Mesendoderm (in vitro differentiated cells): ENCODE results near the gene AKR1B1. TPM values are rescaled to one million over a fixed set of nuclear protein-coding genes. Genes with fewer than 3 reads are reported as not detected.
A peak's percentile ranks its signal among the peaks of the same experiment; 100 is the strongest.

Experiments
- DNase-seq: peaks from one replicate; pipeline ENCODE4 v3.0.0; 2013
- H2AK5ac ChIP-seq: 2 replicates; pipeline ENCODE4 v1.6.1; 2013; ENCODE audit warnings: low read length, inconsistent platforms
- H2BK120ac ChIP-seq: 2 replicates; pipeline ENCODE4 v1.6.1; 2013; ENCODE audit warnings: low read depth, mild to moderate bottlenecking, low read length, moderate library complexity, mixed read lengths
- H2BK15ac ChIP-seq: replicated peaks from 2 replicates; pipeline ENCODE4 v1.6.1; 2013; ENCODE audit warnings: low read depth, mild to moderate bottlenecking, moderate library complexity
- H2BK5ac ChIP-seq: 2 replicates; pipeline ENCODE4 v1.6.1; 2013; ENCODE audit warnings: low read length, inconsistent platforms
- H3K18ac ChIP-seq: 2 replicates; pipeline ENCODE4 v1.6.1; 2013; ENCODE audit warnings: mild to moderate bottlenecking, low read length, mixed read lengths
- H3K23ac ChIP-seq: one replicate; pipeline ENCODE4 v1.6.1; 2013; ENCODE audit warnings: low read length
- H3K27ac ChIP-seq: 2 replicates; pipeline ENCODE4 v1.5.1; 2013; ENCODE audit warnings: low read depth, mild to moderate bottlenecking, inconsistent platforms, low read length, moderate library complexity
- H3K27me3 ChIP-seq: 2 replicates; pipeline ENCODE4 v1.6.1; 2013; ENCODE audit warnings: low read length, control low read depth, mild to moderate bottlenecking, inconsistent platforms; ENCODE audit not compliant: insufficient read depth, poor library complexity
- H3K36me3 ChIP-seq: 2 replicates; pipeline ENCODE4 v1.6.1; 2013; ENCODE audit warnings: low read length, inconsistent platforms; ENCODE audit not compliant: control insufficient read depth, insufficient read depth
- H3K4ac ChIP-seq: one replicate; pipeline ENCODE4 v1.6.1; 2013; ENCODE audit warnings: low read depth, mild to moderate bottlenecking, low read length, moderate library complexity
- H3K4me1 ChIP-seq: 2 replicates; pipeline ENCODE4 v1.6.1; 2013; ENCODE audit warnings: low read depth, low read length, inconsistent platforms; ENCODE audit not compliant: control insufficient read depth
- H3K4me2 ChIP-seq: 2 replicates; pipeline ENCODE4 v1.6.1; 2013; ENCODE audit warnings: low read length
- H3K4me3 ChIP-seq: 2 replicates; pipeline ENCODE4 v1.5.1; 2013; ENCODE audit warnings: mild to moderate bottlenecking, low read length
- H3K56ac ChIP-seq: one replicate; pipeline ENCODE4 v1.6.1; 2013; ENCODE audit warnings: low read length
- H3K79me1 ChIP-seq: 2 replicates; pipeline ENCODE4 v1.6.1; 2013; ENCODE audit warnings: low read length, inconsistent platforms
- H3K79me2 ChIP-seq: 2 replicates; pipeline ENCODE4 v1.6.1; 2013; ENCODE audit warnings: mild to moderate bottlenecking, low read length; ENCODE audit not compliant: control insufficient read depth, insufficient read depth
- H3K9ac ChIP-seq: 2 replicates; pipeline ENCODE4 v1.6.1; 2013; ENCODE audit warnings: low read length, inconsistent platforms
- H4K5ac ChIP-seq: one replicate; pipeline ENCODE4 v1.6.1; 2013; ENCODE audit warnings: low read length
- H4K8ac ChIP-seq: one replicate; pipeline ENCODE4 v1.6.1; 2013; ENCODE audit warnings: low read depth, mild to moderate bottlenecking, control low read depth, low read length, moderate library complexity
- WGBS: extraction: QIAGEN DNeasy Blood & Tissue Kit; methylation state at CpG from one replicate; pipeline ENCODE4 v1.1.7; 2013; ENCODE audit warnings: low lambda C conversion rate, missing lambda C conversion rate; ENCODE audit not compliant: insufficient coverage; ENCODE audit errors: extremely low coverage; 5-methylcytosine and 5-hydroxymethylcytosine counted together
- polyA plus RNA-seq, 2 experiments: library from polyadenylated mRNA; stranded (reverse); fragments of 200-250 nt; gene quantifications; one replicate each; pipeline ENCODE4 v1.2.3, GENCODE V29; 2013

The AKR1B1 gene
- polyA plus RNA-seq (2013, experiment 1 of 2), result 132 TPM
- polyA plus RNA-seq (2013, experiment 2 of 2), result 136 TPM

DNA sequence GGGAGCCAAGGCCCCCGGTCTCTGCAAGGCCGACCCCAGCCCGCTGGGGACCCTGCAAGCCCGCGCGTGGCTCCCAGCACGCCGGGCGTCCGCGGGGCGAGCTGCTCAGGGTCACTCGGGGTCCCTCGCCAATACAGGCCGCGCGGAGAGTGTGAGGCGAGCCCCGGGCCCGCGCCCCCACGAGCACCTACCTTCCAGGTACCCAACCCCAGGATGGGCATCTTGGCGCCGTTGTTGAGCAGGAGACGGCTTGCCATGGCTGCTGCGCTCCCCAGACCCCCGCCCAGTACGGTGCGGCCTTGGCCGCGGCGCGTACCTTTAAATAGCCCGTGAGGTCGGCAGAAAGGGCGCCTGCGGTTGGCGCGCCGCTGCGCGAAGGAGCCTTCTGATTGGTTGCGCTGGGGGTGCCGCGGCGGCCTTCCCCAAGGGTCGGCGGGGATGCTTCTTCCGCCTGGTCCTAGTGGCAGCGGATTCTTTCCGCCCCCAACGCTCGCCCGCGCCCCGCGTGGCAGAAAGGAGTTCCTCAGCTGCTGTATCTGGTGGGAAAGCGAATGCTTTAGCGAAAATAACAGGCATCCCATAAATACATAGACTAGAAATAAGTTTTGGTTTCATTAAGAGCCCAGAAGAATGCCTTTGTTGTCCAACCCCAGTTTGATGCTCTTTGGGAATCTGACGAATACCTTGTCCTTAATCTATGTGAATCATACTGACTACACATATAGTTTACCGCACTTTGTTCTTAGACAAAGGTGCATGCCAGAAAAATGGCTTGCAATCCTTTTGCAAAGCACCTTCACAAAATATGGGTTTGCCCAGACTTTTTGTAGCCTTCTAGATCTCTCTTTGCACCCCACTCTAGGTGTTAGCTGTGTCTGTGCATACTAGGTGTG lies at the start of gene AKR1B1:
AKR1B1 (minus strand) TSS at position 295 of the 893 bp plus-strand sequence; CDS start at position 257, 38 bp downstream.
- peaks cover 13% of the 10 kb centered on the region for H3K79me2 ChIP-seq
- H3K4ac ChIP-seq, result no peak within 1 kb of the TSS
- no peak within 1 kb of the TSS for H4K8ac ChIP-seq
- peaks cover 12% of the 10 kb centered on the region for H3K79me1 ChIP-seq
- H3K18ac ChIP-seq, result peak within 1 kb of the TSS; percentile 66
- H2BK120ac ChIP-seq, result no peak within 1 kb of the TSS
- peak within 1 kb of the TSS; percentile 75 for H3K4me2 ChIP-seq
- peak within 1 kb of the TSS; percentile 70 for H3K4me3 ChIP-seq
- H3K27ac ChIP-seq, result no peak within 1 kb of the TSS
- peaks cover 2% of the 10 kb centered on the region for H3K4me1 ChIP-seq
- peak within 1 kb of the TSS; percentile 73 for H3K9ac ChIP-seq
- H4K5ac ChIP-seq, result no peak within 1 kb of the TSS
- no peaks in the 10 kb centered on the region for H3K36me3 ChIP-seq
- no CpG with 5 or more reads among the region's 61 CpGs for WGBS
- peak within 1 kb of the TSS; percentile 92 for H3K56ac ChIP-seq
- no peak within 1 kb of the TSS for H2BK15ac ChIP-seq
- H3K27me3 ChIP-seq, result no peaks in the 10 kb centered on the region
- no peak within 1 kb of the TSS for H2BK5ac ChIP-seq
- peak; percentile 97 for DNase-seq
- no peak within 1 kb of the TSS for H3K23ac ChIP-seq
- H2AK5ac ChIP-seq, result no peak within 1 kb of the TSS

DNA sequence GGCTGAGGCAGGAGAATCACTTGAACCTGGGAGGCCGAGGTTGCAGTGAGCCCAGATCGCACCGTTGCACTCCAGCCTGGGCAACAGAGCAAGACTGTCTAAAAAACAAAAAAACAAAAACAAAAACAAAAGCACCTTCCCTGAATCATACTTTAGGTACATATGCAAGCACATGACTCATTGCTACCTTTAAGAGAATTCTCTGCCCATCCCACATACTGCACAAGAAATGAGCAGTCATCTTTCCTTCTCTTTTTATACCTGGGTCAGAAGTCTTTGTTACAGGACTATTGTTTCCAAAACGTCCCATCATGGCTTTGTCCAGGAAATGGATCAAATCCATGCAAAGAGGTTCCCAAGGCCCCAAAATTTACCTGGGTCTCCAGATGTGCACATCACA lies 47.0 kb upstream of the AKR1B1 start:
- WGBS, result no CpG with 5 or more reads among the region's 4 CpGs
- no peak overlapping the region for H3K27ac ChIP-seq
- no peak overlapping the region for H2BK15ac ChIP-seq
- no peak overlapping the region for H2BK120ac ChIP-seq
- H3K23ac ChIP-seq, result no peak overlapping the region
- no peak overlapping the region for H3K18ac ChIP-seq
- H3K4me3 ChIP-seq, result no peak overlapping the region
- no peak overlapping the region for H3K56ac ChIP-seq
- H3K27me3 ChIP-seq, result no peaks in the 10 kb centered on the region
- no peaks in the 10 kb centered on the region for H3K4me1 ChIP-seq
- H2BK5ac ChIP-seq, result no peak overlapping the region
- no peak overlapping the region for H4K8ac ChIP-seq
- no peaks in the 10 kb centered on the region for H3K36me3 ChIP-seq
- no peaks in the 10 kb centered on the region for H3K79me2 ChIP-seq
- no peak overlapping the region for H2AK5ac ChIP-seq
- H3K79me1 ChIP-seq, result no peaks in the 10 kb centered on the region
- H3K9ac ChIP-seq, result no peak overlapping the region
- H4K5ac ChIP-seq, result no peak overlapping the region
- no peak overlapping the region for H3K4me2 ChIP-seq
- H3K4ac ChIP-seq, result no peak overlapping the region
- DNase-seq, result no peak

GRCh38 chr7:134504660-134505164 lies 45.8 kb upstream of the AKR1B1 start:
- Histone ChIP-seq H3K23ac (no peak overlapping the region), H2BK15ac (no peak overlapping the region), H3K4me3 (no peak overlapping the region), H3K27ac (no peak overlapping the region), H4K5ac (no peak overlapping the region), H4K8ac (no peak overlapping the region), H3K79me1 (no peaks in the 10 kb centered on the region), H2BK5ac (no peak overlapping the region), H3K36me3 (no peaks in the 10 kb centered on the region), H3K4me2 (no peak overlapping the region), H3K27me3 (no peaks in the 10 kb centered on the region), H3K4ac (no peak overlapping the region), H3K56ac (no peak overlapping the region), H2AK5ac (no peak overlapping the region), H2BK120ac (no peak overlapping the region), H3K9ac (no peak overlapping the region), H3K79me2 (no peaks in the 10 kb centered on the region), H3K4me1 (no peaks in the 10 kb centered on the region), H3K18ac (no peak overlapping the region)
- no CpG with 5 or more reads among the region's 3 CpGs for WGBS
- DNase-seq, result no peak

GRCh38 chr7:134502463-134503371 lies 43.8 kb upstream of the AKR1B1 start:
- DNase-seq, result no peak
- no peak overlapping the region for H2BK15ac ChIP-seq

DNA sequence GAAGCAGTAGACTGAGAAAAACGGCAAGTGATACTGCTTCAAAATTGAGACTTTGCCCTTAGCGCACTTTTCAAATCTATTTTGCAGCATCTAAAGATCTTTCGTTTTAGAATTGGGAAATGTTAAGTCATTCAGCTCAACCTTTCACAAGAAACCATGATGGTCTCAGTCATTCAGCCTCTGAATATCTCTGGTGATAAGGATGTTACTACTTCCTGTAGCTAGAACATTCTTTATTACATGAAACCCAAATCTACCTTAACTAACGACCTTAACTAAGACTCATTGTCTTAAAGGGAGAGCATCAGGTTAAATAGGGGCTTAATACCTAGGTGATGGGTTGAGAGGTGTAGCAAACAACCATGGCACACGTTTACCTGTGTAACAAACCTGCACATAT lies 42.1 kb upstream of the AKR1B1 start:
- H3K4me3 ChIP-seq, result no peak overlapping the region
- no peaks in the 10 kb centered on the region for H3K36me3 ChIP-seq
- no peaks in the 10 kb centered on the region for H3K79me2 ChIP-seq
- H3K18ac ChIP-seq, result no peak overlapping the region
- no peak overlapping the region for H3K4me2 ChIP-seq
- H3K4ac ChIP-seq, result no peak overlapping the region
- no peak overlapping the region for H3K56ac ChIP-seq
- H3K4me1 ChIP-seq, result no peaks in the 10 kb centered on the region
- H3K9ac ChIP-seq, result no peak overlapping the region
- H3K27ac ChIP-seq, result no peak overlapping the region
- H2AK5ac ChIP-seq, result no peak overlapping the region
- DNase-seq, result no peak
- H3K79me1 ChIP-seq, result no peaks in the 10 kb centered on the region
- H3K27me3 ChIP-seq, result no peaks in the 10 kb centered on the region
- H2BK15ac ChIP-seq, result no peak overlapping the region
- no peak overlapping the region for H4K5ac ChIP-seq
- H3K23ac ChIP-seq, result no peak overlapping the region
- H2BK5ac ChIP-seq, result no peak overlapping the region
- H2BK120ac ChIP-seq, result no peak overlapping the region
- no CpG with 5 or more reads among the region's 5 CpGs for WGBS
- no peak overlapping the region for H4K8ac ChIP-seq

More at GRCh38 chr7:134502463-134503371, 43.8 kb upstream of the AKR1B1 start:
- no peak overlapping the region for H3K18ac ChIP-seq
- no peak overlapping the region for H4K5ac ChIP-seq
- H3K4ac ChIP-seq, result no peak overlapping the region
- H2AK5ac ChIP-seq, result no peak overlapping the region
- no peak overlapping the region for H3K9ac ChIP-seq
- no peak overlapping the region for H4K8ac ChIP-seq
- no peaks in the 10 kb centered on the region for H3K79me1 ChIP-seq
- no peak overlapping the region for H3K23ac ChIP-seq
- no peak overlapping the region for H2BK5ac ChIP-seq
- no peak overlapping the region for H2BK120ac ChIP-seq
- no peaks in the 10 kb centered on the region for H3K79me2 ChIP-seq
- H3K27me3 ChIP-seq, result no peaks in the 10 kb centered on the region
- H3K56ac ChIP-seq, result no peak overlapping the region
- H3K27ac ChIP-seq, result no peak overlapping the region
- no peak overlapping the region for H3K4me2 ChIP-seq
- H3K4me1 ChIP-seq, result no peaks in the 10 kb centered on the region
- no peaks in the 10 kb centered on the region for H3K36me3 ChIP-seq
- H3K4me3 ChIP-seq, result no peak overlapping the region
- no CpG with 5 or more reads among the region's 3 CpGs for WGBS
